GM12878 (cell line): Measurements from ENCODE around the gene WWOX. TPM values are rescaled to one million over a fixed set of nuclear protein-coding genes. Genes with fewer than 3 reads are reported as not detected.

Experiments
- ATAC-seq: fragments of 200-7000 bp; cut with Tn5 transposase; 3 replicates; pipeline ENCODE4 v1.9.1; 2020; ENCODE audit warnings: mild to moderate bottlenecking, moderate library complexity
- BruUV-seq: library from RNA; stranded (reverse); fragments of 400-500 nt; replicated peaks from 2 replicates; lab custom pipeline; 2021; lab: Mats Ljungman, UMichigan
- CTCF ChIA-PET: fragments of 300-600 bp; sonication (Branson Sonifier 250); formaldehyde crosslinking; extraction: SDS; loops from one replicate; lab custom pipeline; 2021; ENCODE audit warnings: inconsistent platforms; lab: Yijun Ruan, JAX
- POLR2A ChIA-PET: fragments of 350-600 bp; formaldehyde crosslinking; extraction: SDS; loops from one replicate; lab custom pipeline; 2021; ENCODE audit warnings: inconsistent platforms; lab: Charles Lee
- RAD21 ChIA-PET: fragments of 300-600 bp; sonication (Branson Sonifier 250); formaldehyde crosslinking; loops from one replicate; lab custom pipeline; 2023; ENCODE audit warnings: antibody characterized with exemption; ENCODE audit not compliant: unreplicated experiment; lab: Charles Lee
- SMC1A ChIA-PET: fragments of 300-600 bp; sonication (Branson Sonifier 250); formaldehyde crosslinking; loops from one replicate; lab custom pipeline; 2023; ENCODE audit not compliant: unreplicated experiment, uncharacterized antibody; lab: Charles Lee
- DNase-seq: peaks from one replicate; pipeline ENCODE4 v3.0.0-alpha.2; 2011; ENCODE audit warnings: low read depth, low spot score
- FAIRE-seq: peaks from 3 replicates; lab custom pipeline; 2011; peaks lifted over from hg19 to GRCh38; lab: Jason Lieb, UNC
- H2AFZ ChIP-seq: 2 replicates; pipeline ENCODE4 v1.6.0; 2011; ENCODE audit warnings: low read depth, low read length, control low read depth; ENCODE audit not compliant: control insufficient read depth
- H3K27ac ChIP-seq: 2 replicates; pipeline ENCODE4 v1.5.1; 2011; ENCODE audit warnings: control low read depth; ENCODE audit not compliant: control insufficient read depth, insufficient read depth
- H3K27me3 ChIP-seq, 2 experiments: replicated peaks in 1 of 2; 2 replicates each; pipeline versions ENCODE4 v1.6.0 to v1.6.1; 2011; ENCODE audit warnings: low read length in 1 of 2; ENCODE audit not compliant: control insufficient read depth in 2 of 2, insufficient read depth in 2 of 2
- H3K36me3 ChIP-seq, 2 experiments: 2 replicates each; pipeline ENCODE4 v1.5.1; 2011; ENCODE audit warnings: low read length in 1 of 2; ENCODE audit not compliant: control insufficient read depth in 2 of 2, insufficient read depth in 2 of 2
- H3K4me1 ChIP-seq: 2 replicates; pipeline ENCODE4 v1.6.1; 2011; ENCODE audit warnings: mild to moderate bottlenecking, low read length, moderate library complexity, mixed read lengths; ENCODE audit not compliant: control insufficient read depth, insufficient read depth
- H3K4me2 ChIP-seq: 2 replicates; pipeline ENCODE4 v1.6.0; 2011; ENCODE audit warnings: control low read depth; ENCODE audit not compliant: control insufficient read depth, insufficient read depth
- H3K4me3 ChIP-seq: fragments of 200-600 bp; sonication (generic); 2 replicates; pipeline ENCODE4 v1.5.1; 2016
- H3K79me2 ChIP-seq: 2 replicates; pipeline ENCODE4 v1.6.0; 2011; ENCODE audit warnings: low read length; ENCODE audit not compliant: control insufficient read depth, insufficient read depth
- H3K9ac ChIP-seq: 2 replicates; pipeline ENCODE4 v1.8.0; 2011; ENCODE audit warnings: low read length, control low read depth, mixed read lengths; ENCODE audit not compliant: control insufficient read depth, insufficient read depth
- H3K9me3 ChIP-seq: replicated peaks from 3 replicates; pipeline ENCODE4 v1.5.1; 2011; ENCODE audit warnings: mild to moderate bottlenecking, low read length; ENCODE audit not compliant: control insufficient read depth, insufficient read depth
- H4K20me1 ChIP-seq: 2 replicates; pipeline ENCODE4 v1.6.0; 2011; ENCODE audit not compliant: control insufficient read depth, insufficient read depth
- CHD4 ChIP-seq: fragments of 200-600 bp; sonication (generic); IDR thresholded peaks from 2 replicates; pipeline ENCODE4 v1.6.1; 2016; ENCODE audit warnings: mild to moderate bottlenecking
- EP300 ChIP-seq, 2 experiments: fragments of 150-350 bp in 1 of 2; IDR thresholded peaks; 2 replicates each; pipeline ENCODE4 v1.6.1; 2011 to 2012; ENCODE audit warnings: low read depth in 2 of 2, low read length in 2 of 2, borderline replicate concordance in 1 of 2, improper control_type of control experiment in 1 of 2, inconsistent platforms in 1 of 2; ENCODE audit not compliant: control insufficient read depth in 1 of 2
- KAT2A ChIP-seq: conservative IDR thresholded peaks from 2 replicates; pipeline ENCODE4 v1.6.1; 2011; ENCODE audit warnings: low read depth, low read length; ENCODE audit not compliant: control insufficient read depth
- MEF2B ChIP-seq: fragments of 450-650 bp; IDR thresholded peaks from 2 replicates; pipeline ENCODE4 v1.6.1; 2018; ENCODE audit warnings: mild to moderate bottlenecking, moderate library complexity; ENCODE audit not compliant: partially characterized antibody, poor library complexity, severe bottlenecking
- MYB ChIP-seq: fragments of 150-350 bp; IDR thresholded peaks from 2 replicates; pipeline ENCODE4 v1.6.1; 2014; ENCODE audit warnings: mild to moderate bottlenecking, low read depth, low read length, borderline replicate concordance
- POLR2A ChIP-seq: IDR thresholded peaks from 2 replicates; pipeline ENCODE4 v1.6.1; 2011; ENCODE audit warnings: low read depth, mild to moderate bottlenecking, low read length
- POLR2AphosphoS5 ChIP-seq: IDR thresholded peaks from 2 replicates; pipeline ENCODE4 v1.6.1; 2011; ENCODE audit warnings: mild to moderate bottlenecking, low read length, inconsistent platforms
- RAD51 ChIP-seq: fragments of 450-650 bp; IDR thresholded peaks from 2 replicates; pipeline ENCODE4 v1.6.1; 2016; ENCODE audit warnings: moderate library complexity, mild to moderate bottlenecking, inconsistent platforms
- SIN3A ChIP-seq: IDR thresholded peaks from 2 replicates; pipeline ENCODE4 v1.6.1; 2012; ENCODE audit warnings: low read depth, low read length, improper control_type of control experiment
- SPI1 ChIP-seq: IDR thresholded peaks from 2 replicates; pipeline ENCODE4 v1.6.1; 2011; ENCODE audit warnings: low read depth, mild to moderate bottlenecking, low read length, moderate library complexity, borderline replicate concordance; ENCODE audit not compliant: insufficient read depth
- TCF7 ChIP-seq: IDR thresholded peaks from 2 replicates; pipeline ENCODE4 v1.6.1; 2014; ENCODE audit warnings: antibody characterized with exemption, borderline replicate concordance
- WGBS: methylation state at CpG from one replicate; pipeline ENCODE4 v1.1.6; 2016; ENCODE audit warnings: low lambda C conversion rate; ENCODE audit not compliant: insufficient replicate concordance, insufficient coverage; ENCODE audit errors: missing lambda C conversion rate; 5-methylcytosine and 5-hydroxymethylcytosine counted together
- in situ Hi-C: fragments of 300-500 bp; cut with MboI; formaldehyde crosslinking; loops from 9 replicates; pipeline ENCODE4 v1.14.3; 2018; ENCODE audit warnings: mixed read lengths
- intact Hi-C: fragments of 100-400 bp; cut with micrococcal nuclease; formaldehyde crosslinking; loops from one replicate; pipeline ENCODE4 v1.14.2; 2022; ENCODE audit not compliant: unreplicated experiment
- polyA plus RNA-seq, 11 experiments: library from polyadenylated mRNA; depleted of rRNA in 4 of 11; unstranded in 6 of 11; stranded (reverse) in 5 of 11; fragments of >200 nt; fragmentation: Nextera tagmentation in 4 of 11; fragmentation: Illumina TruSeq in 1 of 11; extraction: Ambion mirVana in 4 of 11; extraction: Trizol in 1 of 11; gene quantifications; 1 replicate in 1 of 11; 2 replicates in 10 of 11; pipeline versions ENCODE4 v1.2.1 to v1.2.3, GENCODE V29; 2011 to 2016; ENCODE audit warnings: inconsistent platforms in 2 of 11, missing spikeins in 2 of 11, low read depth in 1 of 11
- total RNA-seq, 4 experiments: library from RNA; depleted of rRNA in 3 of 4; stranded (reverse); fragments of >200 nt in 3 of 4; fragmentation: Illumina TruSeq in 1 of 4; extraction: Trizol in 1 of 4; gene quantifications; 2 replicates each; pipeline versions ENCODE4 v1.2.1 to v1.2.3, GENCODE V29; 2013 to 2021
- TF ChIP-seq, protein P1 (sequence below): IDR thresholded peaks from 2 replicates; pipeline ENCODE4 v1.6.1; 2012; ENCODE audit warnings: low read length, inconsistent platforms
- TF ChIP-seq, protein P2 (sequence below): IDR thresholded peaks from 2 replicates; pipeline ENCODE4 v1.6.1; 2011; ENCODE audit warnings: mild to moderate bottlenecking, low read depth, low read length, moderate library complexity; ENCODE audit not compliant: insufficient replicate concordance
- TF ChIP-seq, protein P3 (sequence below): IDR thresholded peaks from 2 replicates; pipeline ENCODE4 v1.6.1; 2012; ENCODE audit warnings: low read depth, low read length, improper control_type of control experiment

Gene WWOX
- total and polyA plus RNA-seq, 10 of the 15 experiments (the other 5 are each of a cell fraction or from before 2014, with no cell fraction given) = 2.8 to 24.4 (median 17.8) TPM

DNA sequence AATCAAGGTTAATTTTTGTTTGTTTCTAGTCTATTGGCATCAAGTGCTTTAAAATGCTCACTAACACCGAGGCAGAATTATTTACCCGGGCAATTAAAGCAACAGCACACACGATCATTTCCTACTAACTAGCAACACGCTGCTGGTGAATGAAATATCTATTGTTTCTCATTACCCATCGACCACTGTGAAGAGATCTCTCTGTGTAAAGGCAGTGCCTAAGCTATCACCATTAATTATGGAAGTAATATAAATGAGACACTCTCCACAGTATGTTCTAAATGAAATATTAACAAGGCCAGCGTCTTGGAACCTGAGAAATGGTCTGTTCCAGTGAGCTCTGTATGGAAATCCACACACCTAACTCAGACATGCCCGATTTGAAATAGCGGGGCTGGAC lies 1103.5 kb downstream of the WWOX start (continued):
- TF ChIP-seq, protein P1, sequence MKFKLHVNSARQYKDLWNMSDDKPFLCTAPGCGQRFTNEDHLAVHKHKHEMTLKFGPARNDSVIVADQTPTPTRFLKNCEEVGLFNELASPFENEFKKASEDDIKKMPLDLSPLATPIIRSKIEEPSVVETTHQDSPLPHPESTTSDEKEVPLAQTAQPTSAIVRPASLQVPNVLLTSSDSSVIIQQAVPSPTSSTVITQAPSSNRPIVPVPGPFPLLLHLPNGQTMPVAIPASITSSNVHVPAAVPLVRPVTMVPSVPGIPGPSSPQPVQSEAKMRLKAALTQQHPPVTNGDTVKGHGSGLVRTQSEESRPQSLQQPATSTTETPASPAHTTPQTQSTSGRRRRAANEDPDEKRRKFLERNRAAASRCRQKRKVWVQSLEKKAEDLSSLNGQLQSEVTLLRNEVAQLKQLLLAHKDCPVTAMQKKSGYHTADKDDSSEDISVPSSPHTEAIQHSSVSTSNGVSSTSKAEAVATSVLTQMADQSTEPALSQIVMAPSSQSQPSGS = no peak

DNA sequence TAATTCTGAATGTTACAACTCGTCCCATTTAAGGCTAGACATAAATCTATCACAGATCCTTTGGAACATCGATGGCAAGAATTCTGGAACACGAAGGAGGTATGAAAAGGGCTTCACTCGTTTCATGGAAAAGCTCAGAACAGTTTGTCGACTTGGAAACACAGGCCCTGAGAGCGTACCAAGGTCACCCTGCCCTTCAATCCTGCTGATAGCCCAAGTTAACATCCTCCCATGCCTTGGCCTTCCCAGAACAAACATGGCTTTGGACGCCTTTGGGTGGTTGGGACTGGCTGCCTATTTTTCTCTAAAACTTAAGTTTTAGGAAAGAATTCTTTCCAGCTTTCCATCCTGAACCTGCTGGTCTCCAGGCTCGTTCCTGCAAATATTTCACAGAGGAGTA lies 1105.0 kb downstream of the WWOX start:
- H3K4me3 ChIP-seq = no peak overlapping the region
- intact Hi-C loops = no loop called here
- RAD21 ChIA-PET = no interaction called here

DNA sequence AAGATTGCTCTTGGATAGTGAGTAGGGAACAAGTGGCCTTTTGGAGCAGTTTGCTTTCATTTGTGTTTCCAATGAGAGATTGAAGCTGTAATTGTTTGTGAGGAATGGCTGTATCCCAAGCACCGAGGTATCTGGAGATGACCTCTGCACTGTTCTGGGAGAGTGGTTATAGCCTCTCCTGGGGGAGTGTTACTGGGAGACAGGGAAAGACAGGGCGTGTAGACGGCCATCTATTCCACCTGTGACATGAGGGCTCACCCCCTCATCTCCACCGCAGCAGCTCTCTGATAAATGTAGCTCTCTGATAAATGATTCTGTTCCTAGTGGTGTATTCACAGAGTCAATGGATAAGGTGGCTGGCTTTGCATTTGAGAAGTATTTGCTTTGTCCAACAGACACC lies 1107.4 kb downstream of the WWOX start:
- Histone ChIP-seq H3K27me3 (peaks cover 0 to 2% of the 10 kb centered on the region in 2 experiments; a peak in 1 of 4 replicates), H3K4me2 (no peak overlapping the region), H3K27ac (no peak overlapping the region), H3K36me3 (no peaks in the 10 kb centered on the region), H3K79me2 (no peaks in the 10 kb centered on the region), H2AFZ (no peak overlapping the region), H4K20me1 (no peaks in the 10 kb centered on the region), H3K4me1 (no peaks in the 10 kb centered on the region), H3K9ac (no peak overlapping the region), H3K9me3 (no peaks in the 10 kb centered on the region), H3K4me3 (no peak overlapping the region)
- ChIA-PET RAD21 (no interaction called here), POLR2A (no interaction called here), CTCF (no interaction called here), SMC1A (no interaction called here)
- BruUV-seq = no TSS peak
- ATAC-seq (no peak), FAIRE-seq (no peak), DNase-seq (no peak)
- intact Hi-C loops (no loop called here), in situ Hi-C loops (no loop called here)
- 20% methylated on average over 4 of the region's 4 CpGs for WGBS
- TF ChIP-seq KAT2A = no peak
- TF ChIP-seq RAD51 = no peak
- no peak for TF ChIP-seq POLR2AphosphoS5
- TF ChIP-seq, protein P2, sequence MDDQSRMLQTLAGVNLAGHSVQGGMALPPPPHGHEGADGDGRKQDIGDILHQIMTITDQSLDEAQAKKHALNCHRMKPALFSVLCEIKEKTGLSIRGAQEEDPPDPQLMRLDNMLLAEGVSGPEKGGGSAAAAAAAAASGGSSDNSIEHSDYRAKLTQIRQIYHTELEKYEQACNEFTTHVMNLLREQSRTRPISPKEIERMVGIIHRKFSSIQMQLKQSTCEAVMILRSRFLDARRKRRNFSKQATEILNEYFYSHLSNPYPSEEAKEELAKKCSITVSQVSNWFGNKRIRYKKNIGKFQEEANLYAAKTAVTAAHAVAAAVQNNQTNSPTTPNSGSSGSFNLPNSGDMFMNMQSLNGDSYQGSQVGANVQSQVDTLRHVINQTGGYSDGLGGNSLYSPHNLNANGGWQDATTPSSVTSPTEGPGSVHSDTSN = no peak
- no peak for TF ChIP-seq SPI1
- TF ChIP-seq EP300 (IDR thresholded peaks at IDR 0.05; ENCODE audit: borderline replicate concordance in 1 of 2, control insufficient read depth in 1 of 2, low read depth in 2 of 2, low read length in 2 of 2) = no peak
- TF ChIP-seq MEF2B = no peak
- TF ChIP-seq, protein P3, sequence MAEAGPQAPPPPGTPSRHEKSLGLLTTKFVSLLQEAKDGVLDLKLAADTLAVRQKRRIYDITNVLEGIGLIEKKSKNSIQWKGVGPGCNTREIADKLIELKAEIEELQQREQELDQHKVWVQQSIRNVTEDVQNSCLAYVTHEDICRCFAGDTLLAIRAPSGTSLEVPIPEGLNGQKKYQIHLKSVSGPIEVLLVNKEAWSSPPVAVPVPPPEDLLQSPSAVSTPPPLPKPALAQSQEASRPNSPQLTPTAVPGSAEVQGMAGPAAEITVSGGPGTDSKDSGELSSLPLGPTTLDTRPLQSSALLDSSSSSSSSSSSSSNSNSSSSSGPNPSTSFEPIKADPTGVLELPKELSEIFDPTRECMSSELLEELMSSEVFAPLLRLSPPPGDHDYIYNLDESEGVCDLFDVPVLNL = no peak
- no peak for TF ChIP-seq MYB

More for the DNA sequence above, 1105.0 kb downstream of the WWOX start:
- no TSS peak for BruUV-seq
- Histone ChIP-seq H3K27me3 (peaks cover 0 to 2% of the 10 kb centered on the region in 2 experiments; a peak in 1 of 4 replicates), H3K4me1 (no peaks in the 10 kb centered on the region), H3K9ac (no peak overlapping the region), H3K27ac (no peak overlapping the region), H2AFZ (no peak overlapping the region), H4K20me1 (no peaks in the 10 kb centered on the region), H3K4me2 (no peak overlapping the region), H3K36me3 (no peaks in the 10 kb centered on the region), H3K79me2 (no peaks in the 10 kb centered on the region), H3K9me3 (no peaks in the 10 kb centered on the region)
- no peak for ATAC-seq
- in situ Hi-C loops = no loop called here
- WGBS = 4% methylated on average over 8 of the region's 8 CpGs
- ChIA-PET SMC1A (no interaction called here), CTCF (interaction anchor here (0.6 kb wide), 1 partner anchor 685 kb away, joined by 3 read pairs; no protein-coding TSS in a partner anchor), POLR2A (no interaction called here)
- DNase-seq = no peak
- no peak for FAIRE-seq
- TF ChIP-seq TCF7 (no peak), SIN3A (no peak), POLR2A (no peak), CHD4 (no peak)
